Peyer's patch (tissue), 4 donors: ENCODE results near the gene SERPINB4.

ENCODE experiments used
- POLR2A ChIP-seq, 2 donors: fragments of 450-650 bp; IDR thresholded peaks; one replicate each; pipeline ENCODE4 v1.5.1; 2017; ENCODE audit warnings: antibody characterized with exemption in 2 of 2, mild to moderate bottlenecking in 2 of 2, moderate library complexity in 2 of 2
- TF ChIP-seq, protein P1 (sequence below), 6 experiments: fragments of 450-650 bp in 4 of 6; fragments of 200-600 bp in 2 of 6; sonication (generic) in 1 of 6; IDR thresholded peaks; one replicate each; pipeline ENCODE4 v1.5.1; 2017 to 2019; ENCODE audit warnings: antibody characterized with exemption in 6 of 6, mild to moderate bottlenecking in 3 of 6, moderate library complexity in 1 of 6

DNA sequence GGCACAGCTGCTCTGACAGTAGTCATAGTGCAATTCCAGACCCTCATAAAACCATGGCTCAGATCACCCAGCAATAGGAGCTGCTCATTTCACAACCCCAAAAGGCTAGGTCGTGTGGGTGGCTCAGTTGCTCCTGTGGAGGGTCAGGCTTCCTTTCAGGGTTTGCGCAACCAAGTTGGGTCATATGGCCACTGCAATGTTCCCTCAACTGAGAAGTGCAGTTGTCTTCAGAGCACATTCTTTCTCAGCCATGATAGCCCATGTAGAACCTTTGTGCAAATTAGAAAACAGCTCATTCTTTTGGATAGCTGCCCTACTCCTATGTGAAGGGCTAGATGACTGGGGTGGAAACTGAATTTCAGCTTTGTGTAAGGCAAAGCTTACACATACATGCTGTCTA is 53.7 kb downstream of the SERPINB4 start:
- TF ChIP-seq POLR2A (IDR thresholded peaks at IDR 0.05): no peak
- TF ChIP-seq, protein P1, sequence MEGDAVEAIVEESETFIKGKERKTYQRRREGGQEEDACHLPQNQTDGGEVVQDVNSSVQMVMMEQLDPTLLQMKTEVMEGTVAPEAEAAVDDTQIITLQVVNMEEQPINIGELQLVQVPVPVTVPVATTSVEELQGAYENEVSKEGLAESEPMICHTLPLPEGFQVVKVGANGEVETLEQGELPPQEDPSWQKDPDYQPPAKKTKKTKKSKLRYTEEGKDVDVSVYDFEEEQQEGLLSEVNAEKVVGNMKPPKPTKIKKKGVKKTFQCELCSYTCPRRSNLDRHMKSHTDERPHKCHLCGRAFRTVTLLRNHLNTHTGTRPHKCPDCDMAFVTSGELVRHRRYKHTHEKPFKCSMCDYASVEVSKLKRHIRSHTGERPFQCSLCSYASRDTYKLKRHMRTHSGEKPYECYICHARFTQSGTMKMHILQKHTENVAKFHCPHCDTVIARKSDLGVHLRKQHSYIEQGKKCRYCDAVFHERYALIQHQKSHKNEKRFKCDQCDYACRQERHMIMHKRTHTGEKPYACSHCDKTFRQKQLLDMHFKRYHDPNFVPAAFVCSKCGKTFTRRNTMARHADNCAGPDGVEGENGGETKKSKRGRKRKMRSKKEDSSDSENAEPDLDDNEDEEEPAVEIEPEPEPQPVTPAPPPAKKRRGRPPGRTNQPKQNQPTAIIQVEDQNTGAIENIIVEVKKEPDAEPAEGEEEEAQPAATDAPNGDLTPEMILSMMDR (IDR thresholded peaks at IDR 0.05): no peak
